Thymus (tissue), 11 donors: Measurements from ENCODE around the gene SDF2. TPM values are rescaled to one million over a fixed set of nuclear protein-coding genes. Genes with fewer than 3 reads are reported as not detected.
A peak's percentile ranks its signal among the peaks of the same experiment; 100 is the strongest.
"Not testable (repeated sequence)": the region's sequence is repeated elsewhere in the genome, so short reads cannot be mapped to it uniquely, and the experiment has no call there.

Experiments
- DNase-seq, 9 donors: peaks; one replicate each; pipeline ENCODE4 v3.0.0-alpha.2; 2013; ENCODE audit warnings: low spot score in 9 of 9, low read depth in 6 of 9, missing footprints in 1 of 9
- H3K27ac ChIP-seq, 2 donors: one replicate each; pipeline ENCODE4 v1.5.1; 2013; ENCODE audit warnings: control low read depth in 1 of 2, low read depth in 1 of 2, low read length in 1 of 2, mild to moderate bottlenecking in 1 of 2, moderate library complexity in 1 of 2
- H3K27me3 ChIP-seq, 2 donors: one replicate each; pipeline ENCODE4 v1.5.1; 2013; ENCODE audit warnings: low read length in 1 of 2; ENCODE audit not compliant: control insufficient read depth in 2 of 2, insufficient read depth in 1 of 2
- H3K36me3 ChIP-seq, 2 donors: one replicate each; pipeline ENCODE4 v1.5.1; 2013; ENCODE audit warnings: low read length in 1 of 2, mild to moderate bottlenecking in 1 of 2, moderate library complexity in 1 of 2; ENCODE audit not compliant: control insufficient read depth in 2 of 2, insufficient read depth in 2 of 2
- H3K4me1 ChIP-seq, 2 donors: one replicate each; pipeline ENCODE4 v1.5.1; 2013; ENCODE audit warnings: low read length in 2 of 2; ENCODE audit not compliant: control insufficient read depth in 2 of 2, insufficient read depth in 2 of 2
- H3K4me3 ChIP-seq, 2 donors: one replicate each; pipeline ENCODE4 v1.5.1; 2013; ENCODE audit warnings: low read length in 2 of 2, control low read depth in 1 of 2, mild to moderate bottlenecking in 1 of 2
- H3K9me3 ChIP-seq, 2 donors: one replicate each; pipeline ENCODE4 v1.5.1; 2013; ENCODE audit warnings: low read length in 1 of 2, mild to moderate bottlenecking in 1 of 2; ENCODE audit not compliant: control insufficient read depth in 2 of 2, insufficient read depth in 1 of 2
- WGBS: extraction: QIAGEN DNeasy Blood & Tissue Kit; methylation state at CpG from one replicate; pipeline ENCODE4 v1.1.7; 2013; 5-methylcytosine and 5-hydroxymethylcytosine counted together
- polyA plus RNA-seq: library from polyadenylated mRNA; stranded (reverse); fragments of 200-250 nt; gene quantifications from one replicate; pipeline ENCODE4 v1.2.3, GENCODE V29; 2013
- total RNA-seq: library from RNA; stranded (reverse); fragments of 120-200 nt; gene quantifications from one replicate; pipeline ENCODE4 v1.2.4, GENCODE V29; 2013
- donor health status: healthy.

Gene SDF2
- total and polyA plus RNA-seq, 2 donors, result 40.8 to 47.2 TPM

DNA sequence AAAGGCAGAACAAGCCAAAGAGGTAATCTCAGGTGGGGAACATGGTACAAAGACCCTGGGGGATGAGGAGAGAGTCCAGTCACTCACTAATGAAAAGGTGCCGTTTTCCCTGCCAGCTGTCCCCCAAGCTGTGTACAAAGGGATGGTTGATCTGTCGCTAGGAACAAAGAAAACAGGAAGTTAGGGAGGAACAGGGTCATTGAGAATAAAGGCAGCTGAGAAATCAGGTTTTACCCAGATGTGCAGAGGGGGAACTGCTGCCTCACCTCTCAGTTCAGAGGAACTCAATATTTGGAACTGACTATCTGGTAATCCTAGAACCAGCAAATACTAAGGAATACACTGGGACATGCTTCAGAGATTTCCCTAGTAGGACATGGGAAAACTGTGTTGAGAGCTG is 49.2 kb downstream of the SDF2 start:
- H3K36me3 ChIP-seq, result peaks cover 36 to 69% of the 10 kb centered on the region in 2 donors
- 31% methylated on average over 2 of the region's 2 CpGs for WGBS
- H3K27me3 ChIP-seq, result no peaks in the 10 kb centered on the region

GRCh38 chr17:28610376-28610775 is 51.3 kb downstream of the SDF2 start:
- no peak for DNase-seq
- Histone ChIP-seq H3K27ac (no peak overlapping the region), H3K27me3 (no peaks in the 10 kb centered on the region), H3K36me3 (peaks cover 18 to 47% of the 10 kb centered on the region in 2 donors), H3K9me3 (no peaks in the 10 kb centered on the region), H3K4me3 (no peak overlapping the region), H3K4me1 (peaks cover 0 to 5% of the 10 kb centered on the region in 2 donors)
- whole genome bisulfite sequencing, result 96% methylated on average over 8 of the region's 8 CpGs

More for the DNA sequence above, 49.2 kb downstream of the SDF2 start:
- peaks cover 0 to 5% of the 10 kb centered on the region in 2 donors for H3K4me1 ChIP-seq
- H3K4me3 ChIP-seq, result no peak overlapping the region
- no peak for DNase-seq
- H3K27ac ChIP-seq, result no peak overlapping the region
- H3K9me3 ChIP-seq, result no peaks in the 10 kb centered on the region

DNA sequence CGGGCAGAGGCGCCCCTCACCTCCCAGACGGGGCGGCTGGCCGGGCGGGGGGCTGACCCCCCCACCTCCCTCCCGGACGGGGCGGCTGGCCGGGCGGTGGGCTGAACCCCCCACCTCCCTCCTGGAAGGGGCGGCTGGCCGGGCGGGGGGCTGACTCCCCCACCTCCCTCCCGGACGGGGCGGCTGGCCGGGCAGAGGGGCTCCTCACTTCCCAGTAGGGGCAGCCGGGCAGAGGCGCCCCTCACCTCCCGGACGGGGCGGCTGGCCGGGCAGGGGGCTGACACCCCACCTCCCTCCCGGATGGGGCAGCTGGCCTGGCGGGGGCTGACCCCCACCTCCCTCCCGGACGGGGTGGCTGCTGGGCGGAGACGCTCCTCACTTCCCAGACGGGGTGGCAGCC is 57.7 kb downstream of the SDF2 start:
- H3K4me3 ChIP-seq, H3K9me3 ChIP-seq, H3K36me3 ChIP-seq, DNase-seq, H3K27ac ChIP-seq, H3K27me3 ChIP-seq: not testable (repeated sequence)
- WGBS, result 97% methylated on average over 29 of the region's 31 CpGs
- H3K4me1 ChIP-seq, result peaks cover 3 to 10% of the 10 kb centered on the region in 2 donors

DNA sequence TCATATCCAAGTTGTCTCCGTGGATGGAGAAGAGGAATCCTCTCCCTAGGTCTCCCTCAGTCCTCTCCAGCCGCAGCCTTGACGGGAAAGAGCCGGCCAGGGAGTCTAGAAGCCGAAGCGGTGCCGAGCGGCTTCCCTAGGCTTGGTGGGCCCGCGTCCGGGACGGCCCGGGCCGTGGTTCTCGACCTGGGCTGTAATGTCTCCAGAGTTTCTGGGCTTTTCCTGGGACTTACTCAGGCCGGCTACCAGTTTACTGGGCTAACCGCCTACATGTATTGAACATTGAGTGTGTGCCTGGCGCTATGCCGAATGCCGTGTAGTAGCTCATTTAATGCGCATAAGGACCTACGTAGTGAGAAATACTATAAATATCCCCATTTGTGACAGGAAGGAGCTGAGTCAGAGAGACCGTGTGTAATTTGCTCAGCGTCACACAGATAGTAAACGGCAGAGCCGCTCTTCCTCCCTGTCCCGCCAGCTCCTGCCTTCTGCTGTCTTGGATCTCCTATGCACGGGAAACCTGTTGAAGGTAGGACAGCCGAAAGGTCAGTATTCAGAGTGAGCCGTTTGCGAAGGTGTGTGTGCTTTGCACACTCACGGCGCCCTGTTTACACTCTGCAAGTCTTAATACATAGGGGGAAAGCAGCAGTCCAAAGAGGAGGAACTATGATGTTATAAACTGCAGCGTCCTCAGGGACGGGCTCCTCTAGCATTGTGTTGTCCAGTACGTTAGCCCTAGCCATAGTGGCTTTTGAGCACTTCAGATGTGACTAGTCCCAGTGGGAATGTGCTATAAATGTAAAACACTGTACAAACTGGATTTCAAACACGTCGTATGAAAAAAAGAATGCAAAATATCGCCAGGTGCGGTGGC is 62.2 kb downstream of the SDF2 start:
- peaks cover 9 to 18% of the 10 kb centered on the region in 2 donors for H3K4me1 ChIP-seq
- peak overlapping the region; percentile 68 to 87 for H3K4me3 ChIP-seq
- H3K27ac ChIP-seq, result peak overlapping the region; percentile 83 to 92
- WGBS, result 11% methylated on average over 40 of the region's 40 CpGs
- H3K9me3 ChIP-seq, result peaks cover 0 to 3% of the 10 kb centered on the region in 2 donors
- H3K27me3 ChIP-seq, result no peaks in the 10 kb centered on the region
- peak in 8 of 9 donors; percentile 16 to 66 (median 33) for DNase-seq
- H3K36me3 ChIP-seq, result peaks cover 0 to 3% of the 10 kb centered on the region in 2 donors

- WGBS, result under 1% methylated on average over 44 of the region's 44 CpGs
- Histone ChIP-seq H3K4me3 (peak within 1 kb of the TSS; percentile 68 to 87), H3K27me3 (no peaks in the 10 kb centered on the region), H3K36me3 (peaks cover 0 to 3% of the 10 kb centered on the region in 2 donors), H3K4me1 (peaks cover 9 to 18% of the 10 kb centered on the region in 2 donors), H3K9me3 (peaks cover 0 to 3% of the 10 kb centered on the region in 2 donors), H3K27ac (peak within 1 kb of the TSS; percentile 84 to 92)
- DNase-seq, result peak; percentile 79 to 96 (median 91)
Measured at GRCh38 chr17:28598799-28599310, 62.9 kb downstream of the SDF2 start, which contains the start of gene SPAG5. Gene SPAG5 (minus strand): TSS chr17:28599025. CDS start chr17:28598946, 79 bp downstream.

DNA sequence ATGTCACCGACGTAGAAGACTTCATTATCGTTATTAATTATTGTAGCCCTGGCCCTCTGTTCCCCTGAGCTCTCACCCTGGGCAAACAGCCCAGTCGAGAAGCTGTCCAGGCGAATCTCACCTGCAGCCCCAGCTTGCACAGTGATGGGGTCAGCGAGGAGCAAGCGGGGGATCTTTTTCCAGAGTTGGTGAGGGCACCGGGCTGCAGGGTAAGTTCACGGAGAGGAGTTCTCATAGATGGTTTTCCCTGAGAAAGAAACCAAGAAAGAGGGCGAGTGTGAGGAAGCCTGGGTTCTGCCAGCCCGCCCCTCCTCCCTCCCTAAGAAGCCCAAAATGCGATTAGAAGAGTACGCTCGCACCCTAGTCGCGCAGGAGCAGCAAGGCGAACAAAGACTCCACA is 63.3 kb downstream of the SDF2 start:
- DNase-seq, result peak in 1 of 9 donors; percentile 11
- WGBS, result 12% methylated on average over 17 of the region's 17 CpGs
- Histone ChIP-seq H3K4me3 (peak overlapping the region; percentile 68 to 87), H3K9me3 (peaks cover 0 to 3% of the 10 kb centered on the region in 2 donors), H3K27me3 (no peaks in the 10 kb centered on the region), H3K4me1 (peaks cover 9 to 18% of the 10 kb centered on the region in 2 donors), H3K27ac (peak overlapping the region; percentile 66 to 84), H3K36me3 (peaks cover 0 to 4% of the 10 kb centered on the region in 2 donors)

Other genes starting within 250 kb of the SDF2 start
- not detected for gene SLC13A2, start 188.3 kb downstream of the SDF2 start, total RNA-seq
- 0.09 TPM for gene SLC13A2, start 188.3 kb downstream of the SDF2 start, polyA plus RNA-seq
- gene FOXN1, start 155.6 kb downstream of the SDF2 start, total RNA-seq, result 5.4 TPM
- 6.5 TPM for gene FOXN1, start 155.6 kb downstream of the SDF2 start, polyA plus RNA-seq
- gene UNC119, start 109.3 kb downstream of the SDF2 start, total RNA-seq, result 30.4 TPM
- gene UNC119, start 109.3 kb downstream of the SDF2 start, polyA plus RNA-seq, result 30.6 TPM
- 25.5 TPM for gene PIGS, start 90.4 kb downstream of the SDF2 start, total RNA-seq
- 19.6 TPM for gene PIGS, start 90.4 kb downstream of the SDF2 start, polyA plus RNA-seq
- 18.2 TPM for gene ALDOC, start 85.0 kb downstream of the SDF2 start, total RNA-seq
- 10.6 TPM for gene ALDOC, start 85.0 kb downstream of the SDF2 start, polyA plus RNA-seq
- 46.0 TPM for gene SPAG5, start 62.9 kb downstream of the SDF2 start, total RNA-seq
- 19.4 TPM for gene SPAG5, start 62.9 kb downstream of the SDF2 start, polyA plus RNA-seq
- gene RSKR, start 47.7 kb downstream of the SDF2 start, total RNA-seq, result 2.6 TPM
- 6.4 TPM for gene RSKR, start 47.7 kb downstream of the SDF2 start, polyA plus RNA-seq
- 49.8 TPM for gene BLTP2, start 16.7 kb downstream of the SDF2 start, total RNA-seq
- 18.6 TPM for gene BLTP2, start 16.7 kb downstream of the SDF2 start, polyA plus RNA-seq
- gene SUPT6H, start 299 bp upstream of the SDF2 start, total RNA-seq, result 21.2 TPM
- gene SUPT6H, start 299 bp upstream of the SDF2 start, polyA plus RNA-seq, result 27.0 TPM
- 1.0 TPM for gene PROCA1, start 50.0 kb upstream of the SDF2 start, total RNA-seq
- 11.3 TPM for gene PROCA1, start 50.0 kb upstream of the SDF2 start, polyA plus RNA-seq
- 26.6 TPM for gene RAB34, start 56.0 kb upstream of the SDF2 start, total RNA-seq
- 81.9 TPM for gene RAB34, start 56.0 kb upstream of the SDF2 start, polyA plus RNA-seq
- 1,968 TPM for gene RPL23A, start 58.1 kb upstream of the SDF2 start, total RNA-seq
- gene RPL23A, start 58.1 kb upstream of the SDF2 start, polyA plus RNA-seq, result 1,777 TPM
- gene TLCD1, start 64.3 kb upstream of the SDF2 start, total RNA-seq, result 7.7 TPM
- 9.2 TPM for gene TLCD1, start 64.3 kb upstream of the SDF2 start, polyA plus RNA-seq
- 2.2 TPM for gene NEK8, start 66.9 kb upstream of the SDF2 start, total RNA-seq
- 5.1 TPM for gene NEK8, start 66.9 kb upstream of the SDF2 start, polyA plus RNA-seq
- gene TRAF4, start 82.1 kb upstream of the SDF2 start, total RNA-seq, result 21.2 TPM
- gene TRAF4, start 82.1 kb upstream of the SDF2 start, polyA plus RNA-seq, result 29.3 TPM
- gene FAM222B, start 180.9 kb upstream of the SDF2 start, total RNA-seq, result 2.5 TPM
- 9.5 TPM for gene FAM222B, start 180.9 kb upstream of the SDF2 start, polyA plus RNA-seq
- gene ERAL1, start 193.1 kb upstream of the SDF2 start, total RNA-seq, result 19.7 TPM
- gene ERAL1, start 193.1 kb upstream of the SDF2 start, polyA plus RNA-seq, result 30.3 TPM
- 29.9 TPM for gene FLOT2, start 235.8 kb upstream of the SDF2 start, total RNA-seq
- 82.1 TPM for gene FLOT2, start 235.8 kb upstream of the SDF2 start, polyA plus RNA-seq
- 12.7 TPM for gene DHRS13, start 241.2 kb upstream of the SDF2 start, total RNA-seq
- gene DHRS13, start 241.2 kb upstream of the SDF2 start, polyA plus RNA-seq, result 18.9 TPM